Measurements from ENCODE around the gene GRK4. TPM values are rescaled to one million over a fixed set of nuclear protein-coding genes. Genes with fewer than 3 reads are reported as not detected.

Gene GRK4
- total RNA-seq, 1 experiment from 2014 or later = 2.5 TPM

DNA sequence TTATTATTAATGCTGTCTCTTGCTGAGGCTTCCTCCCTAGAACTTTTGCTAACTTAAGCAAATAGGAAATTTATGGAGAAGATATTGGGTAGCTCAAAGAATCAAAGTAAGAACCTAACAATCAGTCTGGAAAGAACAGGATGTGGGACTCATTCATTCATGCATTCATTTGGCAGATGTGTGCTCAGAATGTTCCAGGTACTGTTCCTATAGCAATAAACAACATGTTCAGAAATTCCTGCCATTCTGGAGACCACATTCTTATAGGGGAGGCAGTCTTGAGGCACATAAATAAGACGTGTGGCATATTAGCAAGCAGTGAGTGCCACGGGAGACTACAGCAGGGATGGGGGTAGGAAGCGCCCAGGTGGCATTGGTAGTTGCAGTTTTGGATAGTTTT is 5.0 kb downstream of the GRK4 start:
- ATAC-seq = no peak
- no peaks in the 10 kb centered on the region for H3K9me3 ChIP-seq (ENCODE audit: control insufficient read depth, insufficient read depth, low read depth, low read length)
- intact Hi-C loops (cut with micrococcal nuclease; ENCODE audit: unreplicated experiment) = no loop called here
- TF ChIP-seq SIN3A (IDR thresholded peaks at IDR 0.05; ENCODE audit: borderline replicate concordance, insufficient read depth, low read depth, low read length) (no peak), POLR2AphosphoS5 (IDR thresholded peaks at IDR 0.05; ENCODE audit: low read depth, low read length) (no peak), TCF7L2 (IDR thresholded peaks at IDR 0.05; ENCODE audit: low read depth, low read length) (no peak)
- TF ChIP-seq, protein P1, sequence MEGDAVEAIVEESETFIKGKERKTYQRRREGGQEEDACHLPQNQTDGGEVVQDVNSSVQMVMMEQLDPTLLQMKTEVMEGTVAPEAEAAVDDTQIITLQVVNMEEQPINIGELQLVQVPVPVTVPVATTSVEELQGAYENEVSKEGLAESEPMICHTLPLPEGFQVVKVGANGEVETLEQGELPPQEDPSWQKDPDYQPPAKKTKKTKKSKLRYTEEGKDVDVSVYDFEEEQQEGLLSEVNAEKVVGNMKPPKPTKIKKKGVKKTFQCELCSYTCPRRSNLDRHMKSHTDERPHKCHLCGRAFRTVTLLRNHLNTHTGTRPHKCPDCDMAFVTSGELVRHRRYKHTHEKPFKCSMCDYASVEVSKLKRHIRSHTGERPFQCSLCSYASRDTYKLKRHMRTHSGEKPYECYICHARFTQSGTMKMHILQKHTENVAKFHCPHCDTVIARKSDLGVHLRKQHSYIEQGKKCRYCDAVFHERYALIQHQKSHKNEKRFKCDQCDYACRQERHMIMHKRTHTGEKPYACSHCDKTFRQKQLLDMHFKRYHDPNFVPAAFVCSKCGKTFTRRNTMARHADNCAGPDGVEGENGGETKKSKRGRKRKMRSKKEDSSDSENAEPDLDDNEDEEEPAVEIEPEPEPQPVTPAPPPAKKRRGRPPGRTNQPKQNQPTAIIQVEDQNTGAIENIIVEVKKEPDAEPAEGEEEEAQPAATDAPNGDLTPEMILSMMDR (IDR thresholded peaks at IDR 0.05) = no peak
- TF ChIP-seq, protein P2, sequence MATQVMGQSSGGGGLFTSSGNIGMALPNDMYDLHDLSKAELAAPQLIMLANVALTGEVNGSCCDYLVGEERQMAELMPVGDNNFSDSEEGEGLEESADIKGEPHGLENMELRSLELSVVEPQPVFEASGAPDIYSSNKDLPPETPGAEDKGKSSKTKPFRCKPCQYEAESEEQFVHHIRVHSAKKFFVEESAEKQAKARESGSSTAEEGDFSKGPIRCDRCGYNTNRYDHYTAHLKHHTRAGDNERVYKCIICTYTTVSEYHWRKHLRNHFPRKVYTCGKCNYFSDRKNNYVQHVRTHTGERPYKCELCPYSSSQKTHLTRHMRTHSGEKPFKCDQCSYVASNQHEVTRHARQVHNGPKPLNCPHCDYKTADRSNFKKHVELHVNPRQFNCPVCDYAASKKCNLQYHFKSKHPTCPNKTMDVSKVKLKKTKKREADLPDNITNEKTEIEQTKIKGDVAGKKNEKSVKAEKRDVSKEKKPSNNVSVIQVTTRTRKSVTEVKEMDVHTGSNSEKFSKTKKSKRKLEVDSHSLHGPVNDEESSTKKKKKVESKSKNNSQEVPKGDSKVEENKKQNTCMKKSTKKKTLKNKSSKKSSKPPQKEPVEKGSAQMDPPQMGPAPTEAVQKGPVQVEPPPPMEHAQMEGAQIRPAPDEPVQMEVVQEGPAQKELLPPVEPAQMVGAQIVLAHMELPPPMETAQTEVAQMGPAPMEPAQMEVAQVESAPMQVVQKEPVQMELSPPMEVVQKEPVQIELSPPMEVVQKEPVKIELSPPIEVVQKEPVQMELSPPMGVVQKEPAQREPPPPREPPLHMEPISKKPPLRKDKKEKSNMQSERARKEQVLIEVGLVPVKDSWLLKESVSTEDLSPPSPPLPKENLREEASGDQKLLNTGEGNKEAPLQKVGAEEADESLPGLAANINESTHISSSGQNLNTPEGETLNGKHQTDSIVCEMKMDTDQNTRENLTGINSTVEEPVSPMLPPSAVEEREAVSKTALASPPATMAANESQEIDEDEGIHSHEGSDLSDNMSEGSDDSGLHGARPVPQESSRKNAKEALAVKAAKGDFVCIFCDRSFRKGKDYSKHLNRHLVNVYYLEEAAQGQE (IDR thresholded peaks at IDR 0.05; ENCODE audit: insufficient read depth in 1 of 2, low read depth in 2 of 2, low read length in 1 of 2) = no peak
- BruUV-seq (replicated peaks) = no TSS peak
- in situ Hi-C loops (cut with HindIII; ENCODE audit: low pct_unique_long_range_greater_than_20kb, low sequenced_read_pairs) = no loop called here
- H3K27ac ChIP-seq (ENCODE audit: low read length) = no peak overlapping the region
- no peak overlapping the region for H3K4me3 ChIP-seq (ENCODE audit: low read depth in 2 of 2, low read length in 2 of 2)
- H3K27me3 ChIP-seq (ENCODE audit: control insufficient read depth, insufficient read depth, low read length) = no peaks in the 10 kb centered on the region
- ChIA-PET CTCF (no interaction called here), POLR2A (no interaction called here)
- no peaks in the 10 kb centered on the region for H3K36me3 ChIP-seq (ENCODE audit: control insufficient read depth, insufficient read depth, low read length)
- no peak for DNase-seq (ENCODE audit: low read depth, low spot score)
- no peaks in the 10 kb centered on the region for H3K4me1 ChIP-seq (ENCODE audit: control insufficient read depth, insufficient read depth, low read length)

DNA sequence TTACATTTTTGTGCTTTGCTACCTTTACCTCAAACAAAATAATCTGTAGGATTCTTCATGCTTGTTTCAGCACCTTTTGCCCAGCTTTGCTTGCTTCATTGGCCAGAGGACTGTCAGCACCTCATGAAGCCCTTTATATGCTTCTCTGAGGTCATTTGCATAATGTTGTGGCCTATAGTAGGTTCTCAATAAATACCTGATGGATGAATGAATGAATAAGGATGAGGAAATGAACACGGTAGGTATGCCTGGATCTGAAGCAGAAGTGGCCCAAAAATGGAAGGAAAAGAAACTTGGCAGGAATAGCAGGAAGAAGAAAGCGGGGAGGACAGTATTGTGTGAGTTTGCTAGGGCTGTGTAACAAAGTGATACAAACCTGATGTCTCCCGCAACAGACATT is 7.9 kb downstream of the GRK4 start:
- Histone ChIP-seq H3K36me3 (ENCODE audit: control insufficient read depth, insufficient read depth, low read length) (no peaks in the 10 kb centered on the region), H3K4me1 (ENCODE audit: control insufficient read depth, insufficient read depth, low read length) (no peaks in the 10 kb centered on the region), H3K27me3 (ENCODE audit: control insufficient read depth, insufficient read depth, low read length) (no peaks in the 10 kb centered on the region), H3K9me3 (ENCODE audit: control insufficient read depth, insufficient read depth, low read depth, low read length) (no peaks in the 10 kb centered on the region), H3K4me3 (ENCODE audit: low read depth in 2 of 2, low read length in 2 of 2) (no peak overlapping the region), H3K27ac (ENCODE audit: low read length) (no peak overlapping the region)
- intact Hi-C loops (cut with micrococcal nuclease; ENCODE audit: unreplicated experiment) = no loop called here
- no peak for TF ChIP-seq TCF7L2 (IDR thresholded peaks at IDR 0.05; ENCODE audit: low read depth, low read length)
- TF ChIP-seq, protein P1 (IDR thresholded peaks at IDR 0.05) = no peak
- TF ChIP-seq, protein P2 (IDR thresholded peaks at IDR 0.05; ENCODE audit: insufficient read depth in 1 of 2, low read depth in 2 of 2, low read length in 1 of 2) = no peak
- TF ChIP-seq SIN3A (IDR thresholded peaks at IDR 0.05; ENCODE audit: borderline replicate concordance, insufficient read depth, low read depth, low read length) = no peak
- CTCF ChIA-PET = no interaction called here
- no TSS peak for BruUV-seq (replicated peaks)
- POLR2A ChIA-PET = no interaction called here
- no peak for DNase-seq (ENCODE audit: low read depth, low spot score)
- in situ Hi-C loops (cut with HindIII; ENCODE audit: low pct_unique_long_range_greater_than_20kb, low sequenced_read_pairs) = no loop called here
- no peak for ATAC-seq
